GM12891 (cell line): ENCODE data around the gene SPRY2. TPM values are rescaled to one million over a fixed set of nuclear protein-coding genes. Genes with fewer than 3 reads are reported as not detected.

Source experiments
- DNase-seq: peaks from one replicate; pipeline ENCODE4 v3.0.0; 2011; ENCODE audit warnings: low spot score; ENCODE audit not compliant: insufficient read length
- FAIRE-seq: peaks from 2 replicates; lab custom pipeline; 2011; peaks lifted over from hg19 to GRCh38; lab: Jason Lieb, UNC
- PAX5 ChIP-seq: IDR thresholded peaks from 2 replicates; pipeline ENCODE4 v1.6.1; 2011; ENCODE audit warnings: low read length, moderate library complexity, mild to moderate bottlenecking; ENCODE audit not compliant: insufficient read depth, severe bottlenecking
- POLR2A ChIP-seq: IDR thresholded peaks from 2 replicates; pipeline ENCODE4 v1.6.1; 2011; ENCODE audit warnings: low read depth, low read length, control low read depth
- POLR2AphosphoS5 ChIP-seq: IDR thresholded peaks from 2 replicates; pipeline ENCODE4 v1.6.1; 2011; ENCODE audit warnings: low read depth, low read length, control low read depth
- POU2F2 ChIP-seq: IDR thresholded peaks from 2 replicates; pipeline ENCODE4 v1.6.1; 2011; ENCODE audit warnings: low read depth, mild to moderate bottlenecking, control low read depth, low read length, moderate library complexity
- SPI1 ChIP-seq: IDR thresholded peaks from 2 replicates; pipeline ENCODE4 v1.6.1; 2011; ENCODE audit warnings: low read depth, low read length, control low read depth
- TAF1 ChIP-seq: IDR thresholded peaks from 2 replicates; pipeline ENCODE4 v1.6.1; 2011; ENCODE audit warnings: low read depth, low read length, control low read depth
- polyA plus RNA-seq: library from polyadenylated mRNA; unstranded; fragments of >200 nt; gene quantifications from one replicate; pipeline ENCODE4 v1.2.1, GENCODE V29; 2012; ENCODE audit warnings: low read depth, missing spikeins, inconsistent platforms; ENCODE audit not compliant: missing spikeins

SPRY2 gene, protein sequence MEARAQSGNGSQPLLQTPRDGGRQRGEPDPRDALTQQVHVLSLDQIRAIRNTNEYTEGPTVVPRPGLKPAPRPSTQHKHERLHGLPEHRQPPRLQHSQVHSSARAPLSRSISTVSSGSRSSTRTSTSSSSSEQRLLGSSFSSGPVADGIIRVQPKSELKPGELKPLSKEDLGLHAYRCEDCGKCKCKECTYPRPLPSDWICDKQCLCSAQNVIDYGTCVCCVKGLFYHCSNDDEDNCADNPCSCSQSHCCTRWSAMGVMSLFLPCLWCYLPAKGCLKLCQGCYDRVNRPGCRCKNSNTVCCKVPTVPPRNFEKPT
- 0.85 TPM for polyA plus RNA-seq

DNA sequence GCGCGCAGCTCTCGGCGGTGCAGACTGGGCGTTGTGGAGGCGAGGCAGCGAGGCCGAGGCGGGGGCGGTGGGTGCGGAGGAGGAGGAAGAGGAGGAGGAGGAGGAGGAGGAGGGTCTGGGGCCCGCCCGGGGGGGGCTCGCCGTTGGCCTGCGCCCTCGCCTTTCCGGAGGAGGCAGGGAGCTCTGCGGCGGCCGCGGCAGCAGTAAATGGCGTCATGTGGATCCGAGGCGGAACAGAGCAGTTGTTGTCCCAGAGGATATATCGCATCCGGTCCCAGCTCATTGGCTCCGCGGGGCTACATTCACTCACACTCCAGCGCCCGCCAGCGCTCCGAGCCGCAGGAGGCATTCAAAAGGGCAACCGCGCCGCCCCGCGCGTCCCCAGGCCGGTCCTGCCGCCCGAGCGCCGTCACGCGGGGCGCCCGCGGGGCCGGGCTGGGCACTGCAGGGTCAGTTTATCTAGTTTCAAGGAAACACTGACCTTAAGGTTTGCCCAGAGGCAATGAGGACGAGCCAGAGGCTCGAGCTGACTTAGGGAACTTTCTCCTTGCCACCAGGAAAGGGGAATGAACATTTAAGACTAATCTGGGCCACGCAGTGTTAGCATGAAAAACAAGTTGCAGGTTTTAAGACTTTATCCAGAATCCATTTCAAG lies at the start of gene SPRY2:
Gene SPRY2, minus strand, starts transcription at position 26 of the 655 bp plus-strand sequence. CDS start 3,421 bp downstream, outside the sequence.
- DNase-seq (no peak), FAIRE-seq (peak; percentile 58)
- TF ChIP-seq PAX5 (no peak), POLR2A (no peak), POU2F2 (no peak), SPI1 (no peak)

DNA sequence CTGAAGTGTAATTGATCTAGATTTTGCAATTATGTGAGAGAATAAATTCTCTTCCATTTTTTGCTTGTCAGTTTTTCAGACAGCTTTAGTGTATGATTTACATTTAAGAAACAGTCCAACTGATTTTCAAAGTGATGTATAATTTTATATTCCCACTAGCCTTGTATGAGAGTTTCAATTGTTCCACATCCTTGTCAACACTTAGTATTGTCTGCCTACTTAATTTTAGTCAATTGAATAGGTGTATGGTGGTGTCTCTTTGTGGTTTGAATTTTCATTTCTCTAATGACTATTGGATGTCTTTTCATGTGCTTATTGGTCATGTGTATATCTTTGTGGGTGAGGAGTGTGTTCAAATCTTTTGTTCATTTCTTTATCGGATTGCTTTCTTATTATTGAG lies 49.4 kb upstream of the SPRY2 start:
- TF ChIP-seq PAX5 (no peak), POLR2AphosphoS5 (no peak), SPI1 (no peak), POU2F2 (no peak), TAF1 (no peak)
- no peak for DNase-seq
- FAIRE-seq = no peak

DNA sequence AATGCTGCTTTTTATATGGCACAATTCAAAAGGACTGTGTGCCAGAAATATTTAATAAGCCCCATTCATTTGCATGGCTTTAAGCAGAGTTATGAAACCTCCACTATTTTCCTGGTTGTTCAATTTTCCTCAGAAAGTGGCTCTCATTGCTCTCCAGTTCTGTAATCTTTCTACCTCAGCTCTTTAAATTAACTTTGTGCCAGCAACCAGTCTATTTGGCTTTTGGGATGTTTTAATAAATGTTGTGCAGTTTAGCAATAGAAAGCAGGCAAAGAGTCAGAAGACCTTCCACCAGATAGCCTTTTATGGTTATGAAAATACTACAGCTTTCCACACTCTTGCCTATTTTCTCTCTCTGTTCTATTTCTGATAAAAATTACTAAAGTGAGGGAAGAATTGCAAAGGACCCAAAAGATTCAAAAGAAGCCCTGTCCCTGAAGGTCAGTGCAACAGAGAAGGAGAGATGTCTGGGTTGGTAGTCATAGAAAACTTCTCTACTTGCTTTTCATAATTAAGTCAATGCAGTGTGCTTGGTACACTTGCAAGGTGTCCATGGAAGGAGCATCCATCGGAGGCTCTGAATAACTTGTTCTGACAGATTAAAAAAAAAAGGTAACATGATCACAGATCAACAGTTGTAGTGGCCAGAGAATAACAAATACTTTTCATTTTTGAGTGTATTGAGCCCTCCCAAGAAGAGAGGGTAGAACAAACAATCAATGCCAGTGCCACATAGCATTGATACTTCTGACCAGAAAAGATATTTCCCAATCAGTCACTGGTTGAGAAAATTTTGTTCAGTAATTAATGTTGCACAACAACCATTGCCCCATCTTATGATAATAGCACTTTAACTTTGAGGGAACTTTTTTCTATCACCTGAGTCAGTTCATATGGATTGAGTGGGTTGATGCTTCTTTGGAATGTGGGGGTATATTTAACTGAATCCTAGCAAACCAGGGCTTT lies 48.4 kb upstream of the SPRY2 start:
- no peak for DNase-seq
- no peak for FAIRE-seq
- TF ChIP-seq POLR2A (no peak), TAF1 (no peak), POLR2AphosphoS5 (no peak)

DNA sequence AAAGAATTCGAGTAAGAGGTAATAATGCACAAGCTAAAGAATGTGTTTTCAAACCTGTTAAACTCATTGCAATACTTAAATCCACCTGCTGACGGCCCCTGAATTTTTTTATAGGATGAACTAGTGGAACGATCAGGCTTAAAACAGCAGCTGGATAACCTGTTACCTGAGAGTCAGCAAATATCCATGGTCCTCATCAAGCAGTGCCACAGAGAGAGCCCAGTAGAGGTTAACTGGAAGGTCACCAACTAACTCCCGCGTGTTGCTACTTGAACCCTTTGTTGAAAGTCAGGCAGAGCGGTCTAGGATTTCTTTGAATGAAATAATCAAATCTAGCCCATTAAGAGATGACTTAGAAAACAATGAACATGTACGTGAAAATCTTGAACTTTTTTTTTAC lies 47.6 kb upstream of the SPRY2 start:
- FAIRE-seq (no peak), DNase-seq (no peak)
- TF ChIP-seq PAX5 = no peak
- no peak for TF ChIP-seq TAF1
- TF ChIP-seq POU2F2 = no peak
- TF ChIP-seq POLR2A = no peak
- no peak for TF ChIP-seq POLR2AphosphoS5
- TF ChIP-seq SPI1 = no peak

DNA sequence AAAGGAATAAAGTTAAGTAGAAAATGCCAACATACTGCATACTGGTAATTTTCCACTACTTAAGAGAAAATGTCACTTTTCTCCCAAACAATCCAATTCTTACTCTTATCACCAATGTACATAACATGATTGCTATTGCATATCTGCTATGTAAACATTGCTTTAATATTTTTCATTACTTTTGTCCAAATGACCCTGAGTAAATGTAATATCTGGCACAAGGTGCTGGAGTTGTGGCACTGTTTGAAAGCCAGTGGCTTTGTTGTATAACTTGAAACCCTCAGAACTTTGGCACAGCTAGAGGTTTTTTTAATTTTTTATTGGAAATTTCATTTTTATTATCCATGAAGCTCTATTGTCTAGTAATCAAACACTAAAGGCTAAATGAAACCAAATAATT lies 45.7 kb upstream of the SPRY2 start:
- TF ChIP-seq POU2F2 (no peak), POLR2AphosphoS5 (no peak), TAF1 (no peak), PAX5 (no peak), SPI1 (no peak), POLR2A (no peak)
- FAIRE-seq = no peak
- DNase-seq = no peak

DNA sequence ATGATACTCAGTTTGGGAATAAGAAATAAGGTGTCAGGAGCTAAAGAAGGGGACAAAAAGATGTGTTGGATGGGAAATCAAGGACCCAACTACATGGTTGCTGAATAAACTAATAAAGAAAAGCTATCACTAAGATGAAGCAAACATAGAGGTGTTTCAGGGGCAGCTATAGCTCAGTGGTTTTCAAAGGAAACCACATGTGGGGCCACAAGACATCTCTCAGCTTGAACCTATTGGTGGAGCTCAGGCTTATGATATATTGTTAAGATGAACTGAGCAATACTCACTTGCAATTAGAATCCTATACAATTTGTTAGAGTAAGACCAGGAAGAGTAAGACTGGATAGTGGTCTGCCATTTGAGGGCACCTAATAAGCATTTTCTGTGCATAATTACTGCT lies 45.1 kb upstream of the SPRY2 start:
- FAIRE-seq (no peak), DNase-seq (no peak)
- TF ChIP-seq TAF1 (no peak), POU2F2 (no peak), SPI1 (no peak), POLR2A (no peak), POLR2AphosphoS5 (no peak), PAX5 (no peak)

DNA sequence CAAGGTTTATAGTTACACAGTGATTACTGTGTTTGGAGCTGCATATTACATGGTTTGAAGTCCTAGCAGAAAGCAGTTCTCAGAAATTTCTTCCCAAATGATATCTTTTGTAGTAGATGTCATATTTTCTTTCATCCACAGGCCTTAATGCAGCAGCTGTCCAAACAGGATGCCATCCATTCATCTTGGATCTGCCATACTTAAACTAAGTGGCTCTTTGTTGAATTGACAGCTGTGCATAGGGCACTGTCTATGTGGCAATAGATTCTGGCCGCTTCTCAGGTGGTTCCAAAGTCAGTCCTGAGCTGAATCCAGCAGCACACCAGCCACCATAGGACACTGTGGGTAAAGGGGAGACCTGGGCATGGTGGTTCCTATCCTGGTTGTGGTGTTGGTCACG lies 41.6 kb upstream of the SPRY2 start:
- no peak for DNase-seq
- TF ChIP-seq POU2F2 (no peak), POLR2A (no peak), PAX5 (no peak), POLR2AphosphoS5 (no peak), SPI1 (no peak), TAF1 (no peak)
- no peak for FAIRE-seq

DNA sequence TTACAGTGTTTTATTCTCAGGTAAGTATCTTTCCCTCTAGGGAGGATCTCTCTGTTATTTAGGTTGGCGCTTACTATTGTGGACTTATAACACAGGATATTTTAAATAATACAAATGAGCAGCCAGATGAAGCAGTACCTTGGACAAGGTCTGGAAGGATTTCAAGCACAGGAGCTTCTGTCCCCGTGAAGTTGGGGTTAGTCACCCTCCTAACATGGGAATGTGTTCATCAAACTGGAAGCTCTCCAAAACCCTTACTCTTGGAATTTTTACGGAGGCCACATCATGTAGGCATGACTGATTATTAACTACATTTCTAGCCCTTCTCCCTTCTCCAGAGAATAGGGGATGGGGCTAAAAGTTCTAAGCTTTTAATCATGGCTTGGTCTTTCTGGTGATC lies 38.3 kb upstream of the SPRY2 start:
- FAIRE-seq (no peak), DNase-seq (no peak)
- no peak for TF ChIP-seq PAX5
- no peak for TF ChIP-seq TAF1
- no peak for TF ChIP-seq POLR2AphosphoS5
- TF ChIP-seq SPI1 = no peak
- TF ChIP-seq POU2F2 = no peak
- TF ChIP-seq POLR2A = no peak

DNA sequence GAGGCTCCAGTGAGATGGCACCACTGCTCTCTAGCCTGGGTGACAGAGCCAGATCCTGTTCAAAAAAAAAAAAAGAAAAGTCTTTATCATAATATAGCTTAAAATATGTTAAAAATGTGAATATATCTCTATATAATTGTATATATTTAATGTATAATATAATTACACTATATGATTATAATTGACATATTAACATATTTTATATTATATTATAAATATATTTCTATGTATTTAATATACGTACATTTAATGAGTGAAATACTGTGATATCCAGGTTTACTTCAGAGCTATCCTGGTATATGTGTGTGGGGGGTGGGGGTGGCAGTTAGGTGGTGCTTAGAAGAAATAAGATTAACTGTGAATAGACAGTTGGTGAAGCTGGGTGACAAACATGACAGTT lies 35.6 kb upstream of the SPRY2 start:
- FAIRE-seq (no peak), DNase-seq (no peak)
- no peak for TF ChIP-seq SPI1
- no peak for TF ChIP-seq PAX5
- TF ChIP-seq POLR2A = no peak
- TF ChIP-seq TAF1 = no peak
- no peak for TF ChIP-seq POU2F2
- TF ChIP-seq POLR2AphosphoS5 = no peak

DNA sequence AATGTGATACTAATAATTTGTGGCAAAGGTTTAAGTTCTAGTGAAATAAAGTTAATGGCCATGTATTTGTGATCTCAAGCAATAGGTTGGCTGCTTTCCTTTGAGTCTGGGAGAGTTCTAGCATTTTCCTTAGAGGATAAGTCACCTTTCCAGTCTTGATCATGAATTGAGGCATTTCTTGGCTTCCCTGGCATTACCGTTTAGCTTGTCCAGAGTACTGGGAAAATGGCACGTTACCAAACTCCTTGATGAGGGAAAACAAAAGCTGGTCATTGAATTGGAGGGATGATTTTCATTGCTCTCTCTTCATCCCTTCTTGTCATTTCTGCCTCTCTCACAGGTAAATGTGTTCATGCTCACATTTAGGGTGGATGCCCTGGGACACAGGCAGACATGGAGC lies 34.0 kb upstream of the SPRY2 start:
- no peak for TF ChIP-seq TAF1
- no peak for TF ChIP-seq POLR2A
- TF ChIP-seq POLR2AphosphoS5 = no peak
- TF ChIP-seq SPI1 = no peak
- TF ChIP-seq POU2F2 = no peak
- no peak for TF ChIP-seq PAX5
- DNase-seq = no peak
- no peak for FAIRE-seq
